Measurements from ENCODE around the gene ADA.

The ADA gene

GRCh38 chr20:44622501-44623270 lies 28.8 kb downstream of the ADA start:
- TF ChIP-seq, protein P1, sequence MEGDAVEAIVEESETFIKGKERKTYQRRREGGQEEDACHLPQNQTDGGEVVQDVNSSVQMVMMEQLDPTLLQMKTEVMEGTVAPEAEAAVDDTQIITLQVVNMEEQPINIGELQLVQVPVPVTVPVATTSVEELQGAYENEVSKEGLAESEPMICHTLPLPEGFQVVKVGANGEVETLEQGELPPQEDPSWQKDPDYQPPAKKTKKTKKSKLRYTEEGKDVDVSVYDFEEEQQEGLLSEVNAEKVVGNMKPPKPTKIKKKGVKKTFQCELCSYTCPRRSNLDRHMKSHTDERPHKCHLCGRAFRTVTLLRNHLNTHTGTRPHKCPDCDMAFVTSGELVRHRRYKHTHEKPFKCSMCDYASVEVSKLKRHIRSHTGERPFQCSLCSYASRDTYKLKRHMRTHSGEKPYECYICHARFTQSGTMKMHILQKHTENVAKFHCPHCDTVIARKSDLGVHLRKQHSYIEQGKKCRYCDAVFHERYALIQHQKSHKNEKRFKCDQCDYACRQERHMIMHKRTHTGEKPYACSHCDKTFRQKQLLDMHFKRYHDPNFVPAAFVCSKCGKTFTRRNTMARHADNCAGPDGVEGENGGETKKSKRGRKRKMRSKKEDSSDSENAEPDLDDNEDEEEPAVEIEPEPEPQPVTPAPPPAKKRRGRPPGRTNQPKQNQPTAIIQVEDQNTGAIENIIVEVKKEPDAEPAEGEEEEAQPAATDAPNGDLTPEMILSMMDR (IDR thresholded peaks at IDR 0.05): no peak

GRCh38 chr20:44621939-44622338 lies 29.6 kb downstream of the ADA start:
- TF ChIP-seq, protein P1 (IDR thresholded peaks at IDR 0.05): no peak

GRCh38 chr20:44621325-44621724 lies 30.2 kb downstream of the ADA start:
- TF ChIP-seq, protein P1 (IDR thresholded peaks at IDR 0.05): no peak

- TF ChIP-seq, protein P1 (IDR thresholded peaks at IDR 0.05): no peak
Observed at GRCh38 chr20:44620030-44620429, 31.5 kb downstream of the ADA start.

DNA sequence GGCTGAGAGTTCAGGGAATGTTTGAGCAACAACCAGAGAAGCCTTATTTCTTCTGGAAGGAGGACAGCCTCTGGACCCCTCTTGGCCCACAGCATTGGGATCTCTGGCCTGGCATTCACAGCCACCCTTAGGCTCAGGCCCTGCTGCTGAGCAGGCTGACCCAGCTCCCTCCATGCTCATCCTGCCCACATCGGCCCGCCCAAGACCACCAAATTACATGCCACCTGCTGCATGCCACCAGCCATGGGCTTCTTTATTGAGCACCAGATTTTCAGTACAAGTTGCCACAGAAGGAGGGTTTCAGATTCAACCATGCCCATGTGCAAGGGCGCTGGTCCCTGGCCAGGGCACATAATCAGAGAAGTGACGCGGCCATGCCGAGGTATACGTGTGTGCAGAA lies 32.2 kb downstream of the ADA start:
- TF ChIP-seq, protein P1 (IDR thresholded peaks at IDR 0.05): no peak

DNA sequence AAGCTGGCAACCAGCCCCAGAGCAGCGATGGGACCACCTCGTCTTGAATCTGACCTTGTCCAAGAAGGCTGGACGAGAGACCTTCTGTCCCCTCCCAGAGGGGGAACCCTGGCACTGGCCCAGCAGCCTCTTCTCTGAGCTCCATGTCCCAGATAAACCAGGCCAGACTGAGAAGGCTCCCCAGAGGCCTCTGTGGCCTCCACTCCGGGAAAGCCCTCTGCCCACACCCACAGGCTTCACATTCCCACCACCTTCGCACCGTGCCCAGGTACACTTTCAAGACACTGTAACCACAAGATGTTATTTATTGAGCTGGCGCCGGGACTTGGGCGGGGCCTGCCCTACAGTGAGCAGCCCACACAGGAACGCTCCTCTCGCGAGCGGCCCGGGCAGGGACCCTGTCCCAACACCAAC lies 33.2 kb downstream of the ADA start:
- TF ChIP-seq, protein P1 (IDR thresholded peaks at IDR 0.05): no peak

DNA sequence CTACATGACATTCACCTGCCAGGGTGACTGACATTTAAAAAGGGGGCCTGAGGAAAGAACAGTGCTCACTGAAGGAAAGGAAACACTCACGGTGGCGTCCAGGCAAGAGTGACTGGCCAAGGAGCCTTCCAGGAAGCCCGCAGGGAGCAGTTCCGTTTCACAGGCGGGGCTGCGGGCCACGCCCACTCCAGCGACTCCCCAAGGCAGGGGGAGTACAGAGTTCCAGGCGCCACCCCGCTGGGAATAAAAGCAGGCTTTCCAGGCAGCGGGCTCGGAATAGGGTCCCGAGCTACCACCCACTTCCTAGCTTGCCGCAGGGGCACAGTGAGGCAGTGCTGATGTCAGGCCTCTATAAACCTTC lies 34.9 kb downstream of the ADA start:
- TF ChIP-seq, protein P1 (IDR thresholded peaks at IDR 0.05): no peak
